Measurements from ENCODE around the gene RAB33A. TPM values are rescaled to one million over a fixed set of nuclear protein-coding genes. Genes with fewer than 3 reads are reported as not detected.

Gene RAB33A
- total and polyA plus RNA-seq, 9 of the 15 experiments (the other 6 are each of a cell fraction or from before 2014, with no cell fraction given) = 0.04 to 0.20 (median 0.06) TPM; not detected in 4

GRCh38 chrX:130165181-130165702 lies 6.5 kb upstream of the RAB33A start (continued):
- TF ChIP-seq YY1 (IDR thresholded peaks at IDR 0.05; ENCODE audit: borderline replicate concordance in 1 of 3, control insufficient read depth in 1 of 3, extremely low read depth in 1 of 3, insufficient read depth in 3 of 3, insufficient read length in 1 of 3, insufficient replicate concordance in 2 of 3, low read depth in 1 of 3, low read length in 2 of 3) = no peak
- peak; percentile 43; the same call in 1 of the 2 replicates for TF ChIP-seq ZNF592 (IDR thresholded peaks at IDR 0.05)
- no peak for TF ChIP-seq MCM2 (IDR thresholded peaks at IDR 0.05; ENCODE audit: low read depth)
- TF ChIP-seq TFE3 (CRISPR knock-in tag; IDR thresholded peaks at IDR 0.05) = peak; percentile 37; the same call in 1 of the 2 replicates
- TF ChIP-seq PHF20 (IDR thresholded peaks at IDR 0.05; ENCODE audit: partially characterized antibody) = peak; percentile 15
- no peak for TF ChIP-seq THAP12 (CRISPR knock-in tag; IDR thresholded peaks at IDR 0.05)
- peak; percentile 51; the same call in 1 of the 2 replicates for TF ChIP-seq L3MBTL2 (IDR thresholded peaks at IDR 0.05)
- TF ChIP-seq ZFX (CRISPR knock-in tag; IDR thresholded peaks at IDR 0.05) = peak; percentile 91

Data from K562 (cell line).